ENCODE data around the gene TRIM46. TPM values are rescaled to one million over a fixed set of nuclear protein-coding genes. Genes with fewer than 3 reads are reported as not detected.

The TRIM46 gene
- total and polyA plus RNA-seq, 9 of the 15 experiments (the other 6 are each of a cell fraction or from before 2014, with no cell fraction given): 0.05 to 0.60 (median 0.16) TPM; not detected in 3

DNA sequence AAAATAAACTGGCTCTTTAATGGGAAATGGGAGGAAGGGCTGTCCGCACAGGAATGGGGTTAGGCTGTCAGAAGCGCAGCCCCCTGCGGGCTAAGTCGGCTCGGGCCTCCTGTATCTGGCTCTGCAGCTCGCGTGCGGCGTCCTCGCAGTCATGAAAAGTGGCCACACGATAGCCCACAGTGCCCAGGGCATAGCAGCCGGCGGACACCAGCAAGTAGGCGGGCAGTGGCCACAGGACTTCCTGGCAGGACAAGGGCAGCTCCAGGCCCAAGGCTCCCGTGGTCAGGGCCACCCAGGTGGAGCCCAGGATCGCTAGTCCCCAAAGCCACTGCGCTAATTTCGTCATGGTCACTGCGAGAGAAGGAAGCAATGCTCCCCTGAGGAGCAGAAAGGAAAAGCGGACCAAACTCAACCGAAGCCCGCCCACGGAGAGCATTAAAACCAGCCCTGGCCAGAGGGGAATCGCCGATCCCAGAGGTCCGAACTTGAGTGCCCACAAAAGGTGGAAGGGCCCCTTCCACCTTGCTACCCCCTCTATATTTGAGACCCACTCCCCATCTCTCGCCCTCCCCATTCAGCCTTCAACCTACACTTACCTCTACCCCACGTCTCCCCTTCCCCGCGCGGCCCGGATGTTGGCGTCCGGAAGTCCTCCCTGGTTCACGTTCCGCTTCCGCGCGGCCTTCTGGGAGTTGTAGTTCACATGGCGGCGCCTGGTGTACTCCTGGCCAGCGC lies 33.6 kb upstream of the TRIM46 start, which contains the start of gene DPM3 (continued):
- TF ChIP-seq, protein P1, sequence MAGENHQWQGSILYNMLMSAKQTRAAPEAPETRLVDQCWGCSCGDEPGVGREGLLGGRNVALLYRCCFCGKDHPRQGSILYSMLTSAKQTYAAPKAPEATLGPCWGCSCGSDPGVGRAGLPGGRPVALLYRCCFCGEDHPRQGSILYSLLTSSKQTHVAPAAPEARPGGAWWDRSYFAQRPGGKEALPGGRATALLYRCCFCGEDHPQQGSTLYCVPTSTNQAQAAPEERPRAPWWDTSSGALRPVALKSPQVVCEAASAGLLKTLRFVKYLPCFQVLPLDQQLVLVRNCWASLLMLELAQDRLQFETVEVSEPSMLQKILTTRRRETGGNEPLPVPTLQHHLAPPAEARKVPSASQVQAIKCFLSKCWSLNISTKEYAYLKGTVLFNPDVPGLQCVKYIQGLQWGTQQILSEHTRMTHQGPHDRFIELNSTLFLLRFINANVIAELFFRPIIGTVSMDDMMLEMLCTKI (IDR thresholded peaks at IDR 0.05; ENCODE audit: partially characterized antibody): no peak
- TF ChIP-seq, protein P2, sequence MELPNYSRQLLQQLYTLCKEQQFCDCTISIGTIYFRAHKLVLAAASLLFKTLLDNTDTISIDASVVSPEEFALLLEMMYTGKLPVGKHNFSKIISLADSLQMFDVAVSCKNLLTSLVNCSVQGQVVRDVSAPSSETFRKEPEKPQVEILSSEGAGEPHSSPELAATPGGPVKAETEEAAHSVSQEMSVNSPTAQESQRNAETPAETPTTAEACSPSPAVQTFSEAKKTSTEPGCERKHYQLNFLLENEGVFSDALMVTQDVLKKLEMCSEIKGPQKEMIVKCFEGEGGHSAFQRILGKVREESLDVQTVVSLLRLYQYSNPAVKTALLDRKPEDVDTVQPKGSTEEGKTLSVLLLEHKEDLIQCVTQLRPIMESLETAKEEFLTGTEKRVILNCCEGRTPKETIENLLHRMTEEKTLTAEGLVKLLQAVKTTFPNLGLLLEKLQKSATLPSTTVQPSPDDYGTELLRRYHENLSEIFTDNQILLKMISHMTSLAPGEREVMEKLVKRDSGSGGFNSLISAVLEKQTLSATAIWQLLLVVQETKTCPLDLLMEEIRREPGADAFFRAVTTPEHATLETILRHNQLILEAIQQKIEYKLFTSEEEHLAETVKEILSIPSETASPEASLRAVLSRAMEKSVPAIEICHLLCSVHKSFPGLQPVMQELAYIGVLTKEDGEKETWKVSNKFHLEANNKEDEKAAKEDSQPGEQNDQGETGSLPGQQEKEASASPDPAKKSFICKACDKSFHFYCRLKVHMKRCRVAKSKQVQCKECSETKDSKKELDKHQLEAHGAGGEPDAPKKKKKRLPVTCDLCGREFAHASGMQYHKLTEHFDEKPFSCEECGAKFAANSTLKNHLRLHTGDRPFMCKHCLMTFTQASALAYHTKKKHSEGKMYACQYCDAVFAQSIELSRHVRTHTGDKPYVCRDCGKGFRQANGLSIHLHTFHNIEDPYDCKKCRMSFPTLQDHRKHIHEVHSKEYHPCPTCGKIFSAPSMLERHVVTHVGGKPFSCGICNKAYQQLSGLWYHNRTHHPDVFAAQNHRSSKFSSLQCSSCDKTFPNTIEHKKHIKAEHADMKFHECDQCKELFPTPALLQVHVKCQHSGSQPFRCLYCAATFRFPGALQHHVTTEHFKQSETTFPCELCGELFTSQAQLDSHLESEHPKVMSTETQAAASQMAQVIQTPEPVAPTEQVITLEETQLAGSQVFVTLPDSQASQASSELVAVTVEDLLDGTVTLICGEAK (IDR thresholded peaks at IDR 0.05): peak; percentile 100
- TF ChIP-seq, protein P2 (CRISPR knock-in tag; IDR thresholded peaks at IDR 0.05): no peak
- TF ChIP-seq ZFP36 (IDR thresholded peaks at IDR 0.05; ENCODE audit: low read depth, low read length, partially characterized antibody): peak; percentile 44
- no peak for TF ChIP-seq ZNF316 (IDR thresholded peaks at IDR 0.05)
- TF ChIP-seq, protein P3, sequence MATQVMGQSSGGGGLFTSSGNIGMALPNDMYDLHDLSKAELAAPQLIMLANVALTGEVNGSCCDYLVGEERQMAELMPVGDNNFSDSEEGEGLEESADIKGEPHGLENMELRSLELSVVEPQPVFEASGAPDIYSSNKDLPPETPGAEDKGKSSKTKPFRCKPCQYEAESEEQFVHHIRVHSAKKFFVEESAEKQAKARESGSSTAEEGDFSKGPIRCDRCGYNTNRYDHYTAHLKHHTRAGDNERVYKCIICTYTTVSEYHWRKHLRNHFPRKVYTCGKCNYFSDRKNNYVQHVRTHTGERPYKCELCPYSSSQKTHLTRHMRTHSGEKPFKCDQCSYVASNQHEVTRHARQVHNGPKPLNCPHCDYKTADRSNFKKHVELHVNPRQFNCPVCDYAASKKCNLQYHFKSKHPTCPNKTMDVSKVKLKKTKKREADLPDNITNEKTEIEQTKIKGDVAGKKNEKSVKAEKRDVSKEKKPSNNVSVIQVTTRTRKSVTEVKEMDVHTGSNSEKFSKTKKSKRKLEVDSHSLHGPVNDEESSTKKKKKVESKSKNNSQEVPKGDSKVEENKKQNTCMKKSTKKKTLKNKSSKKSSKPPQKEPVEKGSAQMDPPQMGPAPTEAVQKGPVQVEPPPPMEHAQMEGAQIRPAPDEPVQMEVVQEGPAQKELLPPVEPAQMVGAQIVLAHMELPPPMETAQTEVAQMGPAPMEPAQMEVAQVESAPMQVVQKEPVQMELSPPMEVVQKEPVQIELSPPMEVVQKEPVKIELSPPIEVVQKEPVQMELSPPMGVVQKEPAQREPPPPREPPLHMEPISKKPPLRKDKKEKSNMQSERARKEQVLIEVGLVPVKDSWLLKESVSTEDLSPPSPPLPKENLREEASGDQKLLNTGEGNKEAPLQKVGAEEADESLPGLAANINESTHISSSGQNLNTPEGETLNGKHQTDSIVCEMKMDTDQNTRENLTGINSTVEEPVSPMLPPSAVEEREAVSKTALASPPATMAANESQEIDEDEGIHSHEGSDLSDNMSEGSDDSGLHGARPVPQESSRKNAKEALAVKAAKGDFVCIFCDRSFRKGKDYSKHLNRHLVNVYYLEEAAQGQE (IDR thresholded peaks at IDR 0.05; ENCODE audit: borderline replicate concordance): no peak
- TF ChIP-seq, protein P3 (CRISPR knock-in tag; IDR thresholded peaks at IDR 0.05; ENCODE audit: low read depth): 0 out of 2 replicates have a peak, but pooled peaks have one; percentile 61
- TF ChIP-seq STAT5A (IDR thresholded peaks at IDR 0.05; ENCODE audit: borderline replicate concordance, low read length): no peak; the same call in 1 of the 2 replicates
- TF ChIP-seq LARP7 (IDR thresholded peaks at IDR 0.05): peak; percentile 15; the same call in 1 of the 2 replicates
